ENCODE measurements around the gene COL18A1. TPM values are rescaled to one million over a fixed set of nuclear protein-coding genes. Genes with fewer than 3 reads are reported as not detected.

The COL18A1 gene
- polyA plus RNA-seq, 1 donor (not counting 4 experiments of a cell fraction or from before 2014, with no cell fraction given) = 13.0 TPM

DNA sequence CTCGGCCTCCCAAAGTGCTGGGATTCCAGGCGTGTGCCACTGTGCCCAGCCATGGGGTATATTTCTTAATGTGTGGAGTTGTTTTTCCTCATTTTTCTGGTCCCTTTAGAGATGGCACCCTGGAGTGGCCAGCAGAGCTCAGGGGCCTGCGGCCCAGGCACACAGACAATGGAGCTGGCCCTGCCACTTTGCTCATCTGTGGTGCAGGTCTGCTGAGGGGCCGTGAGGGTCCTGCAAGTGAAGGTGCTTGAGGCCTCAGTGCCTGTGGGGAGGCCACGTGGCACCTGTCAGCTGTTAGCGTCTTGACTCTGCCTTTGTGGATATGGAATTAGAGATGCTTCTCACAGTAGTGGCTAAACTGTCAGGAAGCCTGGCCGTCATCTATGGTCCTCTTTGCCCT, 7.5 kb downstream of the COL18A1 start:
- TF ChIP-seq EZH2 (IDR thresholded peaks at IDR 0.05; ENCODE audit: low read length) = no peak
- TF ChIP-seq, protein P1, sequence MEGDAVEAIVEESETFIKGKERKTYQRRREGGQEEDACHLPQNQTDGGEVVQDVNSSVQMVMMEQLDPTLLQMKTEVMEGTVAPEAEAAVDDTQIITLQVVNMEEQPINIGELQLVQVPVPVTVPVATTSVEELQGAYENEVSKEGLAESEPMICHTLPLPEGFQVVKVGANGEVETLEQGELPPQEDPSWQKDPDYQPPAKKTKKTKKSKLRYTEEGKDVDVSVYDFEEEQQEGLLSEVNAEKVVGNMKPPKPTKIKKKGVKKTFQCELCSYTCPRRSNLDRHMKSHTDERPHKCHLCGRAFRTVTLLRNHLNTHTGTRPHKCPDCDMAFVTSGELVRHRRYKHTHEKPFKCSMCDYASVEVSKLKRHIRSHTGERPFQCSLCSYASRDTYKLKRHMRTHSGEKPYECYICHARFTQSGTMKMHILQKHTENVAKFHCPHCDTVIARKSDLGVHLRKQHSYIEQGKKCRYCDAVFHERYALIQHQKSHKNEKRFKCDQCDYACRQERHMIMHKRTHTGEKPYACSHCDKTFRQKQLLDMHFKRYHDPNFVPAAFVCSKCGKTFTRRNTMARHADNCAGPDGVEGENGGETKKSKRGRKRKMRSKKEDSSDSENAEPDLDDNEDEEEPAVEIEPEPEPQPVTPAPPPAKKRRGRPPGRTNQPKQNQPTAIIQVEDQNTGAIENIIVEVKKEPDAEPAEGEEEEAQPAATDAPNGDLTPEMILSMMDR (optimal IDR thresholded peaks at IDR 0.05 in 1 of 3, IDR thresholded peaks at IDR 0.05 in 1 of 3, conservative IDR thresholded peaks at IDR 0.05 in 1 of 3; ENCODE audit: extremely low read depth in 1 of 3, insufficient read depth in 2 of 3, low read length in 3 of 3) = no peak
- DNase-seq (ENCODE audit: low read depth, low spot score) = no peak
- dilution Hi-C loops (cut with MboI; ENCODE audit: extremely low pct_ligation_motif_present, low sequenced_read_pairs) = no loop called here
- Histone ChIP-seq H3K36me3 (ENCODE audit: control insufficient read depth in 2 of 2, extremely low read depth in 1 of 2, insufficient read depth in 2 of 2, low read length in 2 of 2) (no peaks in the 10 kb centered on the region), H3K9ac (ENCODE audit: control insufficient read depth, extremely low read depth, insufficient read depth, low read length) (no peak overlapping the region), H4K20me1 (ENCODE audit: control insufficient read depth, extremely low read depth, insufficient read depth, low read length) (no peaks in the 10 kb centered on the region), H3K9me3 (ENCODE audit: control insufficient read depth, low read depth, low read length) (no peaks in the 10 kb centered on the region), H3K79me2 (ENCODE audit: control insufficient read depth, insufficient read depth, low read length) (peaks cover 41% of the 10 kb centered on the region), H3K27ac (ENCODE audit: control insufficient read depth, insufficient read depth, low read length) (no peak overlapping the region), H3K4me2 (ENCODE audit: control insufficient read depth, extremely low read depth, insufficient read depth, low read depth, low read length) (no peak overlapping the region), H3K4me3 (ENCODE audit: control insufficient read depth in 2 of 3, extremely low read depth in 1 of 3, insufficient read depth in 2 of 3, low read depth in 1 of 3, low read length in 3 of 3) (no peak overlapping the region), H2AFZ (ENCODE audit: control insufficient read depth, low read length) (no peak overlapping the region), H3K27me3 (ENCODE audit: control insufficient read depth, extremely low read depth, insufficient read depth, low read length) (no peaks in the 10 kb centered on the region), H3K4me1 (ENCODE audit: control insufficient read depth, extremely low read depth, insufficient read depth, low read length) (peaks cover 37% of the 10 kb centered on the region), H3K9me1 (ENCODE audit: control insufficient read depth, extremely low read depth, insufficient read depth, low read length) (no peaks in the 10 kb centered on the region)
- no peak for FAIRE-seq

DNA sequence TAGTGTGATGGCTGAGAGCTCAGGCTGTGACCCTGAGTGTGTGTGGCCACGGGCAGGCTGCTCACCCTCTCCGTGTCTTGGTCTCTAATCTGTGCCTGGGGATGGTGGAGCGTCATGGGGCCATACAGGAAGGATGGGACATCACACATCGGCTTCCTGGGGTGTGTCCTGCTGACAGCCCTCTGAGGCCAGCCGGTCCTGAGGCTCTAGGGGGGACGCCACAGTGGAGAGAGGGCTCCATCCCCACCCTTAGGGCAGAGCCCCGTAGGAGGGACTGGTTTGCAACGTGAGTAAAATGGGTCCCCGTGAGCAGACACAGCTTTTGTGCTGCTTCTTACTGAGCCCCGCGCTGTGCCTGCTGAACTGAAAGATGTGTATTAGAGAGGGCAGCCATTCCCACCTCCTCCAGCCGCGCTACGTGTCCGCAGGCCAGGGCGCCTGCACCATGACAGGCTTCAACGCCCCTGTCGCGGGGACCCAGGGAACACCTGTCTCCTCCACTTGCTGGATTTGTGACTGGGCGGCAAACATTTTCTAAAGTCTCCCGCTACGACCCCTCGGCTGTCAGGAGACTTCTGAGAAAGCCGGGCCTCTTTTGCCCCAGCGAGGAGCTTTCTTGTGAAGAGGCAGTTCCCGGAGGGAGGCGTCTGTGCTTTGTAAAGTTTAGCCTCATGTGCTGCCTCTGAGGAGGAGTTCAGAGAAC, 8.1 kb downstream of the COL18A1 start:
- no peak overlapping the region for H2AFZ ChIP-seq (ENCODE audit: control insufficient read depth, low read length)

More for the DNA sequence above, 8.1 kb downstream of the COL18A1 start:
- Histone ChIP-seq H3K27ac (ENCODE audit: control insufficient read depth, insufficient read depth, low read length) (no peak overlapping the region), H3K9ac (ENCODE audit: control insufficient read depth, extremely low read depth, insufficient read depth, low read length) (no peak overlapping the region), H3K4me3 (ENCODE audit: control insufficient read depth in 2 of 3, extremely low read depth in 1 of 3, insufficient read depth in 2 of 3, low read depth in 1 of 3, low read length in 3 of 3) (no peak overlapping the region), H3K9me3 (ENCODE audit: control insufficient read depth, low read depth, low read length) (no peaks in the 10 kb centered on the region), H3K4me2 (ENCODE audit: control insufficient read depth, extremely low read depth, insufficient read depth, low read depth, low read length) (no peak overlapping the region), H4K20me1 (ENCODE audit: control insufficient read depth, extremely low read depth, insufficient read depth, low read length) (no peaks in the 10 kb centered on the region), H3K36me3 (ENCODE audit: control insufficient read depth in 2 of 2, extremely low read depth in 1 of 2, insufficient read depth in 2 of 2, low read length in 2 of 2) (no peaks in the 10 kb centered on the region), H3K79me2 (ENCODE audit: control insufficient read depth, insufficient read depth, low read length) (peaks cover 40% of the 10 kb centered on the region), H3K27me3 (ENCODE audit: control insufficient read depth, extremely low read depth, insufficient read depth, low read length) (no peaks in the 10 kb centered on the region), H3K4me1 (ENCODE audit: control insufficient read depth, extremely low read depth, insufficient read depth, low read length) (peaks cover 31% of the 10 kb centered on the region), H3K9me1 (ENCODE audit: control insufficient read depth, extremely low read depth, insufficient read depth, low read length) (no peaks in the 10 kb centered on the region)
- FAIRE-seq = no peak
- no peak for DNase-seq (ENCODE audit: low read depth, low spot score)
- TF ChIP-seq EZH2 (IDR thresholded peaks at IDR 0.05; ENCODE audit: low read length) = no peak
- TF ChIP-seq, protein P1 (optimal IDR thresholded peaks at IDR 0.05 in 1 of 3, IDR thresholded peaks at IDR 0.05 in 1 of 3, conservative IDR thresholded peaks at IDR 0.05 in 1 of 3; ENCODE audit: extremely low read depth in 1 of 3, insufficient read depth in 2 of 3, low read length in 3 of 3) = no peak
- dilution Hi-C loops (cut with MboI; ENCODE audit: extremely low pct_ligation_motif_present, low sequenced_read_pairs) = no loop called here

Data from keratinocyte (primary cell).